Osteocyte (in vitro differentiated cells): ENCODE measurements around the gene SHANK3. TPM values are rescaled to one million over a fixed set of nuclear protein-coding genes. Genes with fewer than 3 reads are reported as not detected.
A peak's percentile ranks its signal among the peaks of the same experiment; 100 is the strongest.
"Not testable (repeated sequence)": the region's sequence is repeated elsewhere in the genome, so short reads cannot be mapped to it uniquely, and the experiment has no call there.

ENCODE experiments used
- DNase-seq: peaks from one replicate; pipeline ENCODE4 v3.0.0; 2021; ENCODE audit warnings: mixed read lengths; ENCODE audit not compliant: unreplicated experiment; ENCODE audit errors: extremely low spot score
- H3K27ac Mint-ChIP-seq: one replicate; pipeline ENCODE4 v1.8.0; 2021; ENCODE audit warnings: mild to moderate bottlenecking, mixed read lengths; ENCODE audit not compliant: unreplicated experiment
- H3K27me3 Mint-ChIP-seq: one replicate; pipeline ENCODE4 v1.8.0; 2021; ENCODE audit warnings: mixed read lengths; ENCODE audit not compliant: unreplicated experiment
- H3K36me3 Mint-ChIP-seq: one replicate; pipeline ENCODE4 v1.8.0; 2021; ENCODE audit warnings: mixed read lengths; ENCODE audit not compliant: unreplicated experiment
- H3K4me1 Mint-ChIP-seq: one replicate; pipeline ENCODE4 v1.8.0; 2021; ENCODE audit warnings: mixed read lengths; ENCODE audit not compliant: unreplicated experiment
- H3K4me3 Mint-ChIP-seq: one replicate; pipeline ENCODE4 v1.8.0; 2021; ENCODE audit warnings: mild to moderate bottlenecking, moderate library complexity, mixed read lengths; ENCODE audit not compliant: unreplicated experiment
- H3K9me3 Mint-ChIP-seq: one replicate; pipeline ENCODE4 v1.8.0; 2021; ENCODE audit warnings: mixed read lengths; ENCODE audit not compliant: unreplicated experiment
- total RNA-seq: library from RNA; stranded (reverse); gene quantifications from 2 replicates; pipeline ENCODE4 v1.2.1, GENCODE V29; 2021
- TF ChIP-seq, protein P1 (sequence below): fragments of 200-600 bp; sonication (generic); IDR thresholded peaks from 2 replicates; pipeline ENCODE4 v1.5.0; 2021; ENCODE audit warnings: antibody characterized with exemption, mild to moderate bottlenecking, moderate library complexity

SHANK3 gene
- total RNA-seq, 1 donor from 2014 or later = 4.7 TPM

DNA sequence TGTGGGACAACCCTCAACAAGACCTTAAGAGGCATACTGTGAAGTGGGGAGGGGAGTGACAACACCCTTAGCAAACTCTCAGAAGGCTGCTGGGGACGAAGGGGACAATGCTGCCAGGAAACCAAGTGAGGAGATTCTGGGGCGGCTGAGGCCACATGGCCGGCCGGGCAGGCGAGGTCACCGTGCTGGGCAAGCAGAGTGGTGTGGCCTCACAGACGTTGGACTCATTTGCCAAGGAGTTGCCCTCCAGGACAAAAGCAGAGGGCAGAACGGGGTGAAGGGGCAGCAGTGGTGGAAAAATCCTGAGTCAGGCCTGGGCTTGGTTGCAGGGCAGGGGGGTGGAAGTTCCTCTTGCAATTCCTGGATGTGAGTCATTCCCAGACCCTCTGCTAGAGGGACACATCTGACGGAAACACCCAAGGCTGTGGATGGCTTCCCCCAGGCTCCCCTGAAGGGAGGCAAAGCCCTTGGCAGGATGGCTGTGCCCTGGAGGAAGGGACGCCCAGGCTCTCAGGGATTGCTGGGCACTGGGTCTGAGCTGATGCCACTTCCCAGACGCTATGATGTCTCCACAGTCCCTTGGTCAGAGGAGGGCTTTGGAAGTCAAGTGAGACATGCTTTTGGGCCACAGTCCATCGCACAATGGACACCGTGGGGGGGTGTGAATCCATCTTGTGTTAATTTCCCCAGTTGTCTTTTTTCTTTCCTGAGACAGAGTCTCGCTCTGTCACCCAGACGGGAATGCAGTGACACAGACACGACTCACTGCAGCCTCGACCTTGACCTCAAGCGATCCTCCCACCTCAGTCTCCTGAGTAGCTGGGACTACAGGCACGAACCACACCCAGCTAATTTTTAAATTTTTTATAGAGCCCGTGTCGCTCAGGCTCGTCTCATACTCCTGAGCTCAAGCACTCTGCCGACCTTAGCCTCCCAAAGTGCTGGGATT lies 16.2 kb upstream of the SHANK3 start:
- H3K27me3 Mint-ChIP-seq = peaks cover 14% of the 10 kb centered on the region
- peaks cover 3% of the 10 kb centered on the region for H3K9me3 Mint-ChIP-seq
- TF ChIP-seq, protein P1, sequence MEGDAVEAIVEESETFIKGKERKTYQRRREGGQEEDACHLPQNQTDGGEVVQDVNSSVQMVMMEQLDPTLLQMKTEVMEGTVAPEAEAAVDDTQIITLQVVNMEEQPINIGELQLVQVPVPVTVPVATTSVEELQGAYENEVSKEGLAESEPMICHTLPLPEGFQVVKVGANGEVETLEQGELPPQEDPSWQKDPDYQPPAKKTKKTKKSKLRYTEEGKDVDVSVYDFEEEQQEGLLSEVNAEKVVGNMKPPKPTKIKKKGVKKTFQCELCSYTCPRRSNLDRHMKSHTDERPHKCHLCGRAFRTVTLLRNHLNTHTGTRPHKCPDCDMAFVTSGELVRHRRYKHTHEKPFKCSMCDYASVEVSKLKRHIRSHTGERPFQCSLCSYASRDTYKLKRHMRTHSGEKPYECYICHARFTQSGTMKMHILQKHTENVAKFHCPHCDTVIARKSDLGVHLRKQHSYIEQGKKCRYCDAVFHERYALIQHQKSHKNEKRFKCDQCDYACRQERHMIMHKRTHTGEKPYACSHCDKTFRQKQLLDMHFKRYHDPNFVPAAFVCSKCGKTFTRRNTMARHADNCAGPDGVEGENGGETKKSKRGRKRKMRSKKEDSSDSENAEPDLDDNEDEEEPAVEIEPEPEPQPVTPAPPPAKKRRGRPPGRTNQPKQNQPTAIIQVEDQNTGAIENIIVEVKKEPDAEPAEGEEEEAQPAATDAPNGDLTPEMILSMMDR = no peak
- peak overlapping the region; percentile 66 for H3K27ac Mint-ChIP-seq
- peaks cover 17% of the 10 kb centered on the region for H3K4me1 Mint-ChIP-seq
- peak; percentile 83 for DNase-seq
- no peaks in the 10 kb centered on the region for H3K36me3 Mint-ChIP-seq
- no peak overlapping the region for H3K4me3 Mint-ChIP-seq

DNA sequence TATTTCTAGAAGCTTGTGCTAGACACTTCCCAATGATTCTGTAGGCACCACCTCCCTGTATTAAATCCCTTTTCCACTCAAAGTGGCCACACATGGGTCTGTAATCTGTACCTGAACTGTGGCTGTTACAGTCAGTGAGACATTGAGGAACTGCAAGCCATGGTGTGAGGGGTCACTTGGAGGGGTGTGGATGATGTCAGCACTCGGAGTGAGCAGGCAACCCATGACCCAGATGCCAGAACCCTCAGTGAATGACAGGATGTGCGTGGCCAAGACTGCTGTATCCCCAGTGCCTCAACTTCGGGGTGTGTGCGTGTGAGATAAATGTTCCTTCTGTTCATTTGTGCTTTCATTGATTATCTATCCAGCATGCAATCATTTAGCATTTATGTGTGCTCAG lies 14.7 kb upstream of the SHANK3 start:
- Mint-ChIP-seq H3K27ac (no peak overlapping the region), H3K4me1 (peaks cover 17% of the 10 kb centered on the region), H3K9me3 (peaks cover 3% of the 10 kb centered on the region), H3K36me3 (no peaks in the 10 kb centered on the region), H3K4me3 (no peak overlapping the region), H3K27me3 (peaks cover 12% of the 10 kb centered on the region)
- peak; percentile 46 for DNase-seq
- TF ChIP-seq, protein P1 = no peak

DNA sequence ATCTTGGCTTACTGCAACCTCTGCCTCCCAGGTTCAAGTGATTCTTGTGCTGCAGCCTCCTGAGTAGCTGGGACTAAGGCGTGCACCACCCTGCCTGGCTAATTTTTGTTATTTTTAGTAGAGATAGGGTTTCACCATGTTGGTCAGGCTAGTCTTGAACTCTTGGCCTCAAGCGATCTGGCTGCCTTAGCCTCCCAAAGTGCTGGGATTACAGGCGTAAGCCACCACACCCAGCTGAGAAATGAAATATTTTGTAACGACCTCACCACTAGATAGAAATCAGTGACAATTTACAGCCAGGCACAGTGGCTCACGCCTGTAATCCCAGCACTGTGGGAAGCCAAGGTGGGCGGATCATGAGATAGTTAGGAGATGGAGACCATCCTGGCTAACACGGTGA lies 12.9 kb upstream of the SHANK3 start:
- not testable (repeated sequence) for H3K27ac Mint-ChIP-seq, H3K36me3 Mint-ChIP-seq, H3K9me3 Mint-ChIP-seq, H3K4me3 Mint-ChIP-seq, DNase-seq
- peaks cover 17% of the 10 kb centered on the region for H3K4me1 Mint-ChIP-seq
- H3K27me3 Mint-ChIP-seq = peaks cover 11% of the 10 kb centered on the region

DNA sequence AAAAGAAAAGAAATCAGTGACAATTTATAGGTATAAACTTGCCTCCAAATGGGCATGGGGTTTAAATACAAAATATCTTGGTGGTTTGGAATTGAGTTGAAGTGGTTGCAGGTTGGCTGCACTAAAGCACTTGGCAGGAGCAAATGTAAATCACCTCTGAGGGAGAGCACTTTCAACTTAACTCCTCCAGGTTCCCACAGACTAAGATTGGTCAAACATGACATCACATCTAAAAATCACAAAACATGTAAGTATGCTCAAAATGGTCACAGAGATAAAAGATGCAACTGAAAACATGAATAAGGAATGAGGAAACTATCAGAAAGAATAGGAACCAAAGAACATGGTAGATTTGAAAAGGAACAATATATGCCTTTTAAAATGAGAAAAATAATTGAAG lies 12.3 kb upstream of the SHANK3 start:
- H3K4me1 Mint-ChIP-seq = peaks cover 17% of the 10 kb centered on the region
- H3K36me3 Mint-ChIP-seq = no peaks in the 10 kb centered on the region
- DNase-seq = no peak
- H3K27me3 Mint-ChIP-seq = peaks cover 11% of the 10 kb centered on the region
- no peak overlapping the region for H3K4me3 Mint-ChIP-seq
- no peak overlapping the region for H3K27ac Mint-ChIP-seq
- H3K9me3 Mint-ChIP-seq = peaks cover 3% of the 10 kb centered on the region
- TF ChIP-seq, protein P1 = no peak

DNA sequence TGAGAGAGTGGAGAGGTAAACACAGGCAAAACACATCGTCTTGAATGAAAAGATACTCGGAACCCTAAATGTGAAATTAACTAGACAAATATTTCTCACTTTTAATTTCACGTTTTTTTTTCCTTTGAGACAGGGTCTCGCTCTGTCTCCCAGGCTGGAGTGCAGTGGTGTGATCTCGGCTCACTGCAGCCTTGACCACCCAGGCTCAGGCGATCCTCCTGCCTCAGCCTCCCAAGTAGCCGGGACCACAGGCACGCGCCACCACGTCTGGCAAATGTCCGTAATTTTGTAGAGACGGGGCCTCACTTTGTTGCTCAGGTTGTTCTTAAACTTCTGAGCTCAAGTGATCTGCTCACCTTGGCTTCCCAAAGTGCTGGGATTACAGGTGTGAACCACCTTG lies 7.4 kb upstream of the SHANK3 start:
- TF ChIP-seq, protein P1 = no peak
- no peaks in the 10 kb centered on the region for H3K36me3 Mint-ChIP-seq
- H3K4me1 Mint-ChIP-seq = no peaks in the 10 kb centered on the region
- peaks cover 3% of the 10 kb centered on the region for H3K9me3 Mint-ChIP-seq
- H3K4me3 Mint-ChIP-seq = no peak overlapping the region
- no peak for DNase-seq
- H3K27ac Mint-ChIP-seq = no peak overlapping the region
- H3K27me3 Mint-ChIP-seq = peaks cover 27% of the 10 kb centered on the region
